Fibroblast of gingiva (primary cell): ENCODE measurements around the gene GBA2.

ENCODE experiments used
- DNase-seq: peaks from one replicate; pipeline ENCODE4 v3.0.0-alpha.2; 2011; ENCODE audit warnings: low read depth

Gene GBA2

DNA sequence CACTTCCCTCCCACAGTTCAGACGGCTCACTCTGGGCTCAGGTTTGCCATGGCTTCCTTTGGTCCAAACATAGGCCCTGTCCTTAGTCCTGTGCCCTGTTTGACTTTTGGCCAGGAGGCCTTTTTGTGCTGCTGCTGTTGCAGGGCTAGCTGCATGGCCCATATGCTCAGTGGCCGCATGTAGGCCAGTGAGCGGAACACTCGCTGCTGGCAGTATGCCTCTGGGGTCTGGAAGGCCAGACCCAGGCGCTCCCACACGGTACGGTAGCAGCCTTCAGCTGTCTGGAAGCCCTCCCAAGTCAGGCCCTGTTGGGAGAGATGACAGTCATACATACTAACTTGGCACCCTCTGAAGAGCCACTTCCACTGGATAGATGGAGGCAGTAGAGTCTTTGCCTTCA is 11.9 kb downstream of the GBA2 start:
- no peak for DNase-seq

- peak; percentile 72 for DNase-seq
Measured at GRCh38 chr9:35736201-35736633, 12.8 kb downstream of the GBA2 start.

GRCh38 chr9:35734096-35734495 is 14.9 kb downstream of the GBA2 start:
- no peak for DNase-seq

GRCh38 chr9:35732800-35733541 is 16.1 kb downstream of the GBA2 start:
- DNase-seq: peak; percentile 38

DNA sequence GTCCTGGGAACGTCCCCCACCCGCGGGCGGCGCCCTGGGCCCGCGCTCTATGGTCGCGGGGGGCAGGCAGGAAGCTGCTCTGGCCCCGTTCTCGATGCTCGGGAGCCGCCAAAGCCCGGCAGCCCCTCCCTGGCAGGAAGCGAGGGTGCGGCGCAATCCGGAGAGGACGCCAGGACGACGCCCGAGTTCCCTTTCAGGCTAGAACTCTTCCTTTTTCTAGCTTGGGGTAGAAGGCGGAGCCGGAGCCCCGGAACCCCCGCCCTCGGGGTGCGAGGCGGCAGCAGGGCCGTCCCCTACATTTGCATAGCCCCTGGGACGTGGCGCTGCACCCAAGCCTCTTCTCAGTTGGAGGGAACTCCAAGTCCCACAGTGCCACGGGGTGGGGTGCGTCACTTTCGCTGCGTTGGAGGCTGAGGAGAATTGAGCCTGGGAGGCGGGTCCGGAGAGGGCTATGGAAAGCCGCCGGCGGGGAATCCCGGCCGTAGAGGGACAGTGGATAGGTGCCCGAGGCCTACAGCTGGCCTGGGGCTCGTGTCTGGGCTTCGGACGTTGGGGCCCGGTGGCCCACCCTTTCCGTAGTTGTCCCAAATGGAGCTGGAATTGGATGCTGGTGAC is 16.7 kb downstream of the GBA2 start, which contains the start of the genes CREB3 and TLN1:
Gene CREB3 (plus strand): TSS at position 482 of the 615 bp plus-strand sequence. CDS start 107 bp downstream, at position 589.
Gene TLN1 (minus strand): TSS at position 11 of the 615 bp plus-strand sequence. CDS start 6,501 bp downstream, outside the sequence.
- DNase-seq: peak; percentile 99

DNA sequence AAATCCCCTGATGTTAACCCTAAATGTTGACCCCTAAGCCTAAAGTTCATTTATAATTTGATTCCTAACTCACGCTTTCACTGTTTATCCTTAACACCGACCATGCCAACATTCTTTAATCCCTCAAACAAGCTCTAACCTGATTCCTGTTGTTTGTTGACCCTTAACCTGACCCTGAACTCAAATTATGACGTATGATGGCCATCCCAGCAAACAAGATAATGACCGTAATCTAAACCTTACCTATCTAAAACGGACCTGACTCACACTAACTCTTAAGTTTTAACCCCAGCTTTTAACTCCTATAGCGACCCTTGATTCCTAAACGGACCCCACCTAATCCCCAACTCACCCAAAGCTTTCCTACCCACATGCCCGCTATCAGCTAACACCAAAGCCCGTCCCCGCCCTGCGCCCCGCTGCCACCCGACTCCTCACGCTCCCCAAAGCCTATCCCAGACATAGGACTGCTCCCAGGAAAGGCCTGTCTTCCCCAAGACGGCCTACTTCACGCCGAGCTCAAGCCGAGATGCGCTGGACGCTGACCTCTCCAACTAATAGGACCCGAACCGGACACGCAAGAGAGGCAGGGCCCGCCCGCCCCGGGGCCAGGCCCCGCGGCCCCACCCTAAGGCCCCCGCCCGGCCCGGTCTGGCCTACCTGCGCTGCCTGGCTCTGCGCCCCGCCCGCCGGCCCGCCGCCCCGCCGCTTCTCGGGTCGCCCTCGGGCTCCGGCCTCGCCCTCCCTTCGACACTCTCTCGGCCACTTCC is 17.4 kb downstream of the GBA2 start:
- DNase-seq: no peak

GRCh38 chr9:35730486-35730854 is 18.6 kb downstream of the GBA2 start:
- no peak for DNase-seq

DNA sequence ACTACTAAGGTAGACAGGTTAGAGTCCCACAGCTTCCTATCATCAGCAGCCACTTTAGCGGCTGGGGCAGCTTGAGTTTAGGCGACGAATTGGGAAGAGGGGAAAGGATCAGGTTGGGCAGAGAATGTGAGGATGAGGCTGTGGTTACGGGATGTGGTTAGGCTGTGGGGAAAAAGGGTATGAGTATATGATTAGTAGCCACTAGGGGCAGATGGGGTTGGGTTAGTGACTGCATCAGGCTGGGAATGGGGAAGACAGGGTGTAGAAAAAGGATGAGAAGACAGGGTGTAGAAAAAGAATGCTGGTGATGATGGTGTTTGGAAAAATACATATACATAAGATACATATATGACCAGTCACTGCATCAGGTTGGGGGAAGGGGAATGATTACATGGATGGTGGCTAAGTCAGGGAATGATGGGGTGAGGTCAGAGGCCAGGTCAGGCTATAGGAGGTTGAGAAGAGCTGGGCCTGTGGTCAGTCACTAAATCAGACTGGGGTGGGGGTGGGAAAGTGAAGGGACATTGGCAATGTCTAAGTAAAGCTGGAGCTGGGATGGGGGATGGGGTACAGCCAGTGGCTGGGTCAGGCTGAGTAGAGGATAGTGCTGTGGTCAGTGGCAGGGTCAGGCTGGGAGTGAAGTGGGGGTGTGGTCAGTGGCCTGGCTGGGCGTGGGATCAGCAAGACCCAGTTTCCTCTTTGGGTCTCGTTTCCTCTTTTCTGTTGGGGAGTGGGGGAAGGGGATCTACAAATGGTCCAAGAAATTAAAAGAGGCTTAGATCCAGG is 19.1 kb downstream of the GBA2 start:
- DNase-seq: peak; percentile 76

GRCh38 chr9:35729101-35729500 is 19.9 kb downstream of the GBA2 start:
- no peak for DNase-seq

DNA sequence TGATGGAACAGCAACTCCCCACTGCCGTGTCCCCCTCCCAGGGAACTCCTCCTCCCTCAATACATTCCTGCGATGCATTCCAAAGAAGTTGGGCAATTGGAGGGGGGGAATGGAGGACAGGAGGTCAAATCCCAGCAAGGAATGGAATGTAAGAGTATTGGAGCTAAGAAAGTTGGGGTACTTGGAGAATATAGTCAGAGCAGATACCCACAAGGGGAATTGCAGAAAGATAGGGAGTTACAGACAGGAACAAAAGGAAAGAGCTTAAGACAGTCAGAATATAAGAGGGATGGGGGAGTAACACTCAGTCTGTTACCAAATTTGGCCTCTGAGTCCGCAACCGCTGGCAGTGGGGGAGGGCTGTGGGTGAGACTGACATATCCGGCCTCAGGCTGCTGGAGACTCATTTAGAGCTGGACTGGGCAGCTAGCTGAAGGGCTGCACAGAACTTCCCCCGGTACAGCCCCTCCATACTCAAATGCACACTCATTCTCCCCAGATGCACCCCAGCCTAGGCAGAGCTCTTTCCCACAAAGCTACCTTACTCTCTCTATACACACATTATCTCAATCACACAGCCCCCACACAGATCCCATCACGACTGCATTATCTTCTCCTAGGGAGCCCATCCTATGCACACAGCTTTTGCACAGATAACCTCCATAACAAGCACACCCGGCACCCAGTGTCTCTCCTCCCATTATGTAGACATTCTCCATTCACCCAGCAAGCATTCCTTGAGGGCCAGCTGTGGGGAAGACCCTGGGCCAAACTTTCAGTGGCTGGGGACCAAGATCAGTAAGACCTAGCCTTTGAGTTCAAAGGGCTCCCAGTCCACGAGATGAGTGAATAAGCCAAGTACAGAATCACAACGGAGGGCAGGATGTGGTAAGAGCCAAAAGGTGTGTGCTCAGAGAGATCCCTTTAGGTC is 20.7 kb downstream of the GBA2 start:
- peak; percentile 86 for DNase-seq

GRCh38 chr9:35727676-35728040 is 21.4 kb downstream of the GBA2 start:
- DNase-seq: no peak

DNA sequence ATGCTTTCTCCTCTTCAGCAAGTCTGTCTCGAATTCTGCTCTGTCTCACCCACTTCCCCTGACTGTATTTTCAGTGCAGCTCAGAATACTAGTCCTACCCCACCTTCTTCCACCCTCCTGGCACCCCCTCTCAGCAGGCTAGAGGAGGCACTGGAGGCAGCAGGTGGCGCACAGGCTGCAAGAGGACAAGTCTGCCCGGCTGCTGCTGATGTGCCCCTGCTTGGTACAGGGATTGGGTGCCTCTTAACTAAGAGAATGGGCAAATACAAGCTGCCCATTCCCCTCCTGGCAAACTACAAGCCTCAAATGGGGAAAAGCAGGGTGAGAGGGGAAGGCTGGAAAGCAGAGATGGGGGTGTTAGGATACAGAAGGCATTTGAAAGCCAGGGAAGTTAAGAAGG is 22.1 kb downstream of the GBA2 start:
- peak; percentile 56 for DNase-seq

DNA sequence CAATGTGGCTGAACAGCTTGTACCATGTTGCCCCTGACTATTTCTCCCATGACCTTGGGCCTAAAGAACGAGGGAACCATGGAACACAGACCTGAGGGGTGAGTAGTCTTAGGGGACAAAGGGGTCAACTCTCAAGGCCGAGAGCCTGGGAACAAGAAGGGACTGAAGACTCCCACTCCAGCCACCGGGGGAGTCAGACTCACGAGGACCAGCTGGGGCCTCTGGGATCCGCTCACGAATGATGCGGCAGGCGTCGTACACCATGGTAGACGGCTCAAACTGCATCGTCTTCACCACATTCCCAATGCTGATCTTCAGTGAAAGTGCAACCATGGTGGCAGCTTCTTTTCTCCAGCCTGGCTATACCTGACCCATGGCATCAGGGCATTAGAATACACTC is 23.7 kb downstream of the GBA2 start:
- DNase-seq: no peak

DNA sequence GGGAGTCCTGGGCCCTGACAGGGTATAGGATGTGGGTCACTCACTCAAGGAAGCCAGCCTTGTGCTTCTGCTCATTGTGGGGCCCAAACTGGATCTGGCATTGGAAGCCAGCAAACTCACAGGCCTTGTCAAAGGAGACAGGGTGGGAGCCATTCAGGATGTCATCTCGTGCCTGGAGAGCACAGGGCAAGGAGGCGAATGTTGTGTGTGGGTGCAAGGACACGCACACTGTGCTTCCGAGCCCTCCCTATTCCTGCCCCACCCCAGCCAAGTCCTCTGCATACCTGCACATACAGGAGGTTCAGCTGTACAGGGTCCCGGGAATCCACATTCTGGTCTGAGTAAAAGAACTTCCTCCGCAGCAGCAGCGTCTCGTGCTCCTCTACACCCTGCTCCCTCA is 25.1 kb downstream of the GBA2 start:
- DNase-seq: no peak

- no peak for DNase-seq
Measured at GRCh38 chr9:35723426-35723825, 25.6 kb downstream of the GBA2 start.

- no peak for DNase-seq
Measured at GRCh38 chr9:35719546-35719945, 29.5 kb downstream of the GBA2 start.

- DNase-seq: no peak
Measured at GRCh38 chr9:35718721-35719511, 30.1 kb downstream of the GBA2 start.

DNA sequence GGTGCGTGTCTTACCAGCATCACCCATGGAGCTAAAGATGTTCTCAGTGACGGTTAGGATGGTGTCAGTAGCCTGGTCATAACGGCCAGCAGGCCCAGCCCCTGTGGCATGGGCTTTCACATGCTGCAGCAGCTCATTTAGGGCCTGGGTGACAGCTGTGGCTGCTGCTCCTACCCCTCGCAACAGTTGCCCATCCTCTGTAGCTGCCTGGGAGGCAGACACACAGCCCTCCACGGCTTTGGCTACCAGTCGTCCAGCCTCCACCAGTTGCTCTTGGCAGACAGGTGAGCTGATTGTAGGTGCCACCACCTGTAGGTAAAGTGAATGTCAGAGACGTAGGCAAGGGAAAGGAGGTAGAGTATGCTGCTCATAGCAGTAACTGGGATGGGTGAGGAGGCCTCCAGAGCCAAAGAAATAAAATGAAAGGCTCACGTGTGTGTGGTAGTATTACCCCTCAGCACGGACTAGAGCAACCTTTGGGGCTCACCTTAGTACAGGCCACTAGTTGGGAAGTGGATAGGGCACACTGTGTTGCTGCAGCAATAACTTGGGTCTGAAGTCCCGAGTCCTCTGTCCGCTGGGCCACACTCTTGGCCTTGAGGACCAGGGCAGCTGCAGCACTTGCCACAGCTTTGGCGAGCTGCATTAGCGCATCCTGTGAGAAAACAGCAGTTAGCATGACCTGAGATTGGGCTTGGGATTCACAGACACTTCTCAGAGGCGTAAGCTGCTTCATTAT is 31.7 kb downstream of the GBA2 start:
- DNase-seq: no peak

GRCh38 chr9:35716230-35716629 is 32.8 kb downstream of the GBA2 start:
- peak; percentile 59 for DNase-seq
